HG03159 (cell line): ENCODE data around the gene CACNG4.

Source experiments
- ATAC-seq: cut with Tn5 transposase; IDR thresholded peaks from one replicate; pipeline ENCODE4 v1.9.1; 2021; ENCODE audit warnings: mild to moderate bottlenecking, moderate library complexity; ENCODE audit not compliant: unreplicated experiment

Gene CACNG4

DNA sequence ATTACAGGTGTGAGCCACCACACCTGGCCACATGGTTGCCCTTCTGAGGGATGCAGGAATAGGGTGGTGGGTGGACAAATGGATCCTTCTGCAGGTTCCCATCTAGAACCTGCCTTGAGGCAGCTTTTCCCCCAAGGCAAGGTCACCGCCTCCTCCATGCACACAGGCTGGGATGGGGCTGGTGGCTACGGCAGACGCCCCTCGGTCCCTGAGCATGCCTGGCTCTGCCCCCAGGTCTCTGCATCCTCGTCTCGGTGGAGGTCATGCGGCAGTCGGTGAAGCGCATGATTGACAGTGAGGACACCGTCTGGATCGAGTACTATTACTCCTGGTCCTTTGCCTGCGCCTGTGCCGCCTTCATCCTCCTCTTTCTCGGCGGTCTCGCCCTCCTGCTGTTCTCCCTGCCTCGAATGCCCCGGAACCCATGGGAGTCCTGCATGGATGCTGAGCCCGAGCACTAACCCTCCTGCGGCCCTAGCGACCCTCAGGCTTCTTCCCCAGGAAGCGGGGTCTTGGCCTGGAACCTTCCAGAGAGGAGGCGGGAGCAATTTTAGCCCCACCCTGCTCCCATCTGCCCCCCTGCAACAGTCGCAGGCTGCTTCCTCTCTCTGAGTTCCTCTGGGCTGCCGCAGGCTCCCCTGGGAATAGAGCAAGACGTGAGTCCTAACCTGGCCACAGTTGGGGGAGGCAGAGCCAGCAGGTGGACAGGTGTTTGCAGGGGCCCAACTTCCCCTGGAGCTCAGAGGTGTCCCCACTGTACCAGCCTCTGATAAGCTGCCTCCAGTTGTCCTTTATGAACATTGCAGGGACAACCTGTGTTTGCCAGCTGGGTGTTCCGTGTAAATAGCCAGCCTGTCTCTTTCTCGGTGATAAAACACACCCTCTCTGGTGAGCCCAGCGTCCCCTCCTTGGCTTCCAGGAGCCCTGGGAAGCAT lies 91.6 kb downstream of the CACNG4 start:
- ATAC-seq = no peak

- ATAC-seq = no peak
Measured at GRCh38 chr17:67056746-67057490, 92.4 kb downstream of the CACNG4 start.

GRCh38 chr17:67058036-67058435 lies 93.5 kb downstream of the CACNG4 start:
- no peak for ATAC-seq

GRCh38 chr17:67059372-67059771 lies 94.9 kb downstream of the CACNG4 start:
- ATAC-seq = no peak

DNA sequence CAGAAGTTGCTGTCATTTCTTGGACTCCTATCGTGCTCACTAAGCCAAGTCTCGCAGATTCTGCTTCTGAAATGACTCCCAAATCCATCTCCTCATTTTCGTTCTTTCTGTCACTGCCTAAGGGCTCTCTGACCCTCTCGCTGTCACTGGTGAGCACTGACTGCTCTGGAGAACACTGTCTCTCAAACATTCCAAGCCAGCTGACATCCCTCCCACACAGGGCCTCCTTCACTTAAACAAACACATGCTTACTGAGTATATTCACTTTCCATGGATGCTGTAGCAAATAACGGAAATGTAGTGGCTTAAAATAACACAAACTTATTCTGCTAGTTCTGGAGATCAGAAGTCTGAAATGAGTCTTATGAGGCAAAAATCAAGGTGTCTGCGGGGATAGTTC lies 98.6 kb downstream of the CACNG4 start:
- ATAC-seq = no peak

DNA sequence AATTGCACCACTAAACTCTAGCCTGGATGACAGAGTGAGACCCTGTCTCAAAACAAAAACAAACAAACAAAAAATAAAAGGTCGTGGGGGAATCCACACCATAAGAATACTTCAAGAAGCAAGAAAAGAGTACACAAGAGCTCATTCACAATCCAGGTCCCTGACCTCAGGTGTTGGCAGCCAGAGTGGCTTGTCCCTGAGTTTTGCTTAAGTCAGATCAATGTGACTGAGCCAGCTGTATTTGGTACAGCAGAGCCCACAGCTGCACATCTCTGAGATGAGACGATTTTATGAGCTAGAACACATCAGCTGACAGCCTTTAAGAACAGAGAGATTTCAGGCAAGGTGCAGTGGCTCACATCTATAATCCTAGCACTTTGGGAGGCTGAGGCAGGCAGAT lies 102.2 kb downstream of the CACNG4 start:
- ATAC-seq = no peak

DNA sequence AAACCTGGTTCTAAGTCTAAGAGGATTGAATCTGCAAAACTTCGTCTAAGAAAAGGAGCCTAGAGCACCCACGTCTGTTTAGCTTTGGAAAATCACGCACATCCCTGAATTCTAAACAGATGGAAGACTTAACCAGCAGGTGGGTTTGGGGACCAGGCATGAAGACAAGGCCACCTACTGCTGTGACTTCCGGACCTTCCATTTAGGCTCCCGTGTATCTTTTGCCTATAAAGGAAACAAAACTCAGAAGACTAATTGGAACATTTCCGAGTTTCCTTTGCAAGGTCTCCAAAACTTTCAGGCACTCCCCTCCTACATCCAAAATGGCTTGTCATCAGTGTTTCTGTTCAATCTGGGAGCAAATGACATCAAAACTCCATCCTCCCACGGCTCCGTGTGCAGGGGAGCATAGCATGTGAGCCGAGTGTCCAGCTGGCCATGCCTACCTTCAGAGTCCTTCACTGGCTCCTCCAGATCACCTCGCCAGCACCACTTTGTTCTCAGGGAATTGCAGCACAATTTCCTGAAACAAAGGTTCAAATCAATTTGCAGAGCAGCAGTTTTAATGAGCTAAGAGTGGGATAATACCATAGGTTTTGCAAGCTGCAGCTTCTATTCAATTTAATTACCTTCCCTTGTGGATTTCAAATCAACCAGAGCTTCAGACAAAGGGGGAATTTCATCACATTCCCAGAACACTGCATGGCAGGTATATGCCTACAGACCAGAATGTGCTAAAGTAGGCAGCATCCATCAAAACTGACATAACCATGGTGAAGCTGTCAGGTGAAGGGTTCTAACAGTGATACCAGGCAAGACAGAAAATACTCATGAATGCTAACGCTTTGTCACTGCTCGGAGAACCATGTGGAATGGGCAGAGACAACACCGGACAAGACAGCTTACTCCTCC lies 103.3 kb downstream of the CACNG4 start:
- no peak for ATAC-seq

DNA sequence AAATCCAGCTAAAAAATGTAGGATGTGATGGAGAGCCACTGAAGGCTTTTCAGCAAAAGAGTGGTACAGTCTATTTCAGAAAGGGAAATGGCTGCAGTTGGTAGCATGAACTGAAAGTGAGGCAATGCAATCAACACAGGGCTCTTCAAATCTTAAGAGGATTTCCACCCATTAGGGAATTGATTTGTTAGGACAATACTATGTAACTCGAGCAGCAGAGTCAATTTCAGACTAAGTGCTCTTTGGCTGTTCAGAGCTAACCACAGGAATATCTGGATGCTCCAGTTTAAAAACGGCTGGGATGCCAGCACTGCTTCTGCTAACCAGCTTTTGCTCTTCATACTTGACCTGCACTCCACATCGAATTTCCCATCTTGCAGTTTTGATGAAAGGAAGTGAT lies 104.5 kb downstream of the CACNG4 start:
- no peak for ATAC-seq

DNA sequence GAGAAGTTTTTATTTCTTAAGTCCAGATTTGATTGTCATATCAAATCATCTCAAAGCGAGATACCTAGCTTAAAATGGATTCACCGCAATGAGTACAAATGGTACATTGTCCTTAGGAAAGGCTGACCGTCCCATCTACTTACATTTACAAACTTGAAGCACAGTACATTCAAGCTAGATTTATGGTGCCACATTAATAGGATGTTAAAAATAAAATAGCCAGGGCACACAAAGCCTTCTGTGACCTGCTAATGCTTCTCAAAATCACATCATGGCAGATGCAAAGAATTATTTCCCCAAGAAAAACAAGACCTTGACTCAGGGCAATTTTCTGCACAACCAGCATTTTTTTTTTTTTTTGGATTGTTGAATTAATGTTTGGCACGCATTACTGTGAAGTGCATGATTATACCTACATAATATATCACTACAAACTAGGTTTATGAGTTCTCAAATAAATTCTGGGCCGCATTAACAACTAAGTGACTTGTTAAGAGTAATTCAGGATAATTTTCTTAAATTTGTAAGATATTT lies 105.2 kb downstream of the CACNG4 start:
- ATAC-seq = no peak

- no peak for ATAC-seq
Measured at GRCh38 chr17:67071595-67071994, 107.1 kb downstream of the CACNG4 start.

- ATAC-seq = no peak
Measured at GRCh38 chr17:67072885-67073284, 108.4 kb downstream of the CACNG4 start.

GRCh38 chr17:67074781-67075180 lies 110.3 kb downstream of the CACNG4 start:
- no peak for ATAC-seq

GRCh38 chr17:67076290-67076689 lies 111.8 kb downstream of the CACNG4 start:
- ATAC-seq = no peak

- no peak for ATAC-seq
Measured at GRCh38 chr17:67078292-67078691, 113.8 kb downstream of the CACNG4 start.

DNA sequence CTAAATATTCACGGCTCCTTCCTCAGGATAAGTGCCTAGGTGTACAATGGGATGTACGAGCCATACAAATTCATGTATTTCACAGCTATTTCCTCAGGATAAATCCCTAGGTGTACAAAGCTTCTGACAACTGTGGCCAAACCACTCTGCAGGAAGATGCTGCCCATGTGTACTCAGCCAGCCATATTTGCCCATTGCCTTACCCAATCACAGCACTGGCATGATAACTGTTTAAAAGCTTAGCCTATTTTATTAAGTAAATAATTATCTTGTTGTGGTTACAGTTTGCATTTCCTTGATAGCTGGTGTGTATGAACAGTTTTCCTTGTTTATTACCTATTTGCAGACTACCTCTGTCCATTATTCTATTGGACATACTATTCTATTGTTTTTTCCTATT lies 115.0 kb downstream of the CACNG4 start:
- no peak for ATAC-seq

- ATAC-seq = no peak
Measured at GRCh38 chr17:67080804-67081203, 116.3 kb downstream of the CACNG4 start.

GRCh38 chr17:67082107-67082506 lies 117.6 kb downstream of the CACNG4 start:
- ATAC-seq = peak; percentile 84
